Body of pancreas (tissue), 4 donors: ENCODE measurements around the gene TMEM94.

ENCODE experiments used
- POLR2A ChIP-seq, 3 donors: fragments of 450-650 bp; IDR thresholded peaks; one replicate each; pipeline ENCODE4 v1.6.1; 2016; ENCODE audit warnings: antibody characterized with exemption in 3 of 3, mild to moderate bottlenecking in 2 of 3
- TF ChIP-seq, protein P1 (sequence below), 7 experiments: fragments of 450-650 bp in 4 of 7; fragments of 200-600 bp in 3 of 7; sonication (generic) in 3 of 7; IDR thresholded peaks; one replicate each; pipeline ENCODE4 v1.5.1; 2016 to 2019; ENCODE audit warnings: antibody characterized with exemption in 7 of 7

DNA sequence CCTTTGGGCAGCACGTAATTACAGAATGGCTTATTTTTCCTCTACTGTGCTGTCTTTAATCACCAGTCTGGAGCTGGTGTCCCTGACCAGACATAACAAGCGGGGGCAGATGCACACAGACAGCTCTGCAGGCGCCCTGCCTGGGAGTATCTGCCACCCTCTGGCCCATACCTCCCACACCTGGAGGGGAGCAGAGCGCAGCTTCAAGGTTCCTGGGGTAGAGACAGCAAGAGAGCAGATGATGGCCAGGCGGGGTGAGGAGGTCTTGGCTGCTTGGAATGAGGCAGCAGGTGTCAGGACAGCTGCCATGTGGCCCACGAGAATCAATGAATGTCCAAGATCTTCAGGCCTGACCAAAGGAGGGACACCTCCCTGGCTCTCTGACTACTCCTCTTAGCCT is 23.8 kb downstream of the TMEM94 start:
- TF ChIP-seq, protein P1, sequence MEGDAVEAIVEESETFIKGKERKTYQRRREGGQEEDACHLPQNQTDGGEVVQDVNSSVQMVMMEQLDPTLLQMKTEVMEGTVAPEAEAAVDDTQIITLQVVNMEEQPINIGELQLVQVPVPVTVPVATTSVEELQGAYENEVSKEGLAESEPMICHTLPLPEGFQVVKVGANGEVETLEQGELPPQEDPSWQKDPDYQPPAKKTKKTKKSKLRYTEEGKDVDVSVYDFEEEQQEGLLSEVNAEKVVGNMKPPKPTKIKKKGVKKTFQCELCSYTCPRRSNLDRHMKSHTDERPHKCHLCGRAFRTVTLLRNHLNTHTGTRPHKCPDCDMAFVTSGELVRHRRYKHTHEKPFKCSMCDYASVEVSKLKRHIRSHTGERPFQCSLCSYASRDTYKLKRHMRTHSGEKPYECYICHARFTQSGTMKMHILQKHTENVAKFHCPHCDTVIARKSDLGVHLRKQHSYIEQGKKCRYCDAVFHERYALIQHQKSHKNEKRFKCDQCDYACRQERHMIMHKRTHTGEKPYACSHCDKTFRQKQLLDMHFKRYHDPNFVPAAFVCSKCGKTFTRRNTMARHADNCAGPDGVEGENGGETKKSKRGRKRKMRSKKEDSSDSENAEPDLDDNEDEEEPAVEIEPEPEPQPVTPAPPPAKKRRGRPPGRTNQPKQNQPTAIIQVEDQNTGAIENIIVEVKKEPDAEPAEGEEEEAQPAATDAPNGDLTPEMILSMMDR (IDR thresholded peaks at IDR 0.05), result no peak
- no peak for TF ChIP-seq POLR2A (IDR thresholded peaks at IDR 0.05)
